Testis (tissue), 3 donors: ENCODE results near the gene MKNK1. TPM values are rescaled to one million over a fixed set of nuclear protein-coding genes. Genes with fewer than 3 reads are reported as not detected.

ENCODE experiments used
- DNase-seq: peaks from one replicate; pipeline ENCODE4 v3.0.0-alpha.2; 2019
- H3K27ac ChIP-seq, 2 donors: fragments of 200-600 bp; sonication (generic); one replicate each; pipeline ENCODE4 v1.5.1; 2019
- H3K27me3 ChIP-seq: fragments of 200-600 bp; sonication (generic); one replicate; pipeline ENCODE4 v1.5.1; 2019
- H3K36me3 ChIP-seq: fragments of 200-600 bp; sonication (generic); one replicate; pipeline ENCODE4 v1.5.1; 2017; ENCODE audit warnings: low read depth; ENCODE audit errors: missing control alignments
- H3K4me1 ChIP-seq: fragments of 200-600 bp; sonication (generic); one replicate; pipeline ENCODE4 v1.5.1; 2019
- H3K4me3 ChIP-seq, 2 donors: fragments of 200-600 bp; sonication (generic); one replicate each; pipeline ENCODE4 v1.5.1; 2017 to 2019
- H3K9me3 ChIP-seq: fragments of 200-600 bp; sonication (generic); one replicate; pipeline ENCODE4 v1.5.1; 2017
- POLR2A ChIP-seq: fragments of 450-650 bp; IDR thresholded peaks from one replicate; pipeline ENCODE4 v1.6.1; 2017; ENCODE audit warnings: antibody characterized with exemption, mild to moderate bottlenecking, moderate library complexity
- WGBS, 2 donors: methylation state at CpG; one replicate each; pipeline ENCODE4 v1.1.5; 2018; 5-methylcytosine and 5-hydroxymethylcytosine counted together
- intact Hi-C: fragments of 100-400 bp; cut with DNase I; formaldehyde crosslinking; loops from one replicate; pipeline ENCODE4 v1.15.1; 2023; ENCODE audit warnings: low total_unique reads
- polyA plus RNA-seq: library from polyadenylated mRNA; stranded (reverse); fragments of 350-450 nt; fragmentation: Illumina TruSeq; extraction: RNeasy Lipid Tissue Mini Kit (QIAGEN cat#74804); gene quantifications from one replicate; pipeline ENCODE4 v1.2.3, GENCODE V29; 2014; ENCODE audit warnings: low read depth, low replicate concordance; ENCODE audit not compliant: insufficient read depth
- total RNA-seq, 2 donors: library from RNA; depleted of rRNA; stranded (reverse); fragments of >200 nt; gene quantifications; one replicate each; pipeline ENCODE4 v1.2.3, GENCODE V29; 2016
- TF ChIP-seq, protein P1 (sequence below), 3 experiments: fragments of 450-650 bp in 2 of 3; fragments of 200-600 bp in 1 of 3; sonication (generic) in 1 of 3; IDR thresholded peaks; one replicate each; pipeline ENCODE4 v1.5.1; 2016 to 2019; ENCODE audit warnings: antibody characterized with exemption in 3 of 3, mild to moderate bottlenecking in 2 of 3, moderate library complexity in 1 of 3

The MKNK1 gene
- total and polyA plus RNA-seq, 3 donors from 2014 or later = 30.7 to 55.7 (median 54.6) TPM

GRCh38 chr1:46569116-46569515 lies 35.0 kb downstream of the MKNK1 start:
- Histone ChIP-seq H3K27ac (no peak overlapping the region), H3K4me1 (no peaks in the 10 kb centered on the region)
- 79 to 86% methylated on average over 4 of the region's 4 CpGs for WGBS, 2 donors

DNA sequence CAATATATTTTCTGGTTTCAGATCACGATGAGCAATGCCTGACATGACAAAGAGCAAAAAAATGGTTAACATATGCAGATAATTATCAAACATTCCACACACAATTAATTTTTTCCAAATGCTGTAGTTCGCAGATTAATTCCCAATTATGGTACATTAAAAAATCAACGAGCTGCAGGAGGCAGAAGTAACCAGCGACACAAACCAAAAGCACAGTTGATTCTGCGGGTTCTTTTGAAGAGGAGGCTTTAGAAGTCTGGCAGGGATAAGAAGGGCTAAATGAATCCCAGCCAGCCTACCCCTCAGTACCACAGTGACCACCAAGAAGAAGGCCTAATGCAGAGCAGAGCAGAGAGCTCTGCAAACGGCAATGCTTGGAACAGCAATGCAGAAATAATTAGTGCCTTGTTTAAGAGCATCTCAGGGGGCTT lies 35.6 kb downstream of the MKNK1 start:
- TF ChIP-seq, protein P1, sequence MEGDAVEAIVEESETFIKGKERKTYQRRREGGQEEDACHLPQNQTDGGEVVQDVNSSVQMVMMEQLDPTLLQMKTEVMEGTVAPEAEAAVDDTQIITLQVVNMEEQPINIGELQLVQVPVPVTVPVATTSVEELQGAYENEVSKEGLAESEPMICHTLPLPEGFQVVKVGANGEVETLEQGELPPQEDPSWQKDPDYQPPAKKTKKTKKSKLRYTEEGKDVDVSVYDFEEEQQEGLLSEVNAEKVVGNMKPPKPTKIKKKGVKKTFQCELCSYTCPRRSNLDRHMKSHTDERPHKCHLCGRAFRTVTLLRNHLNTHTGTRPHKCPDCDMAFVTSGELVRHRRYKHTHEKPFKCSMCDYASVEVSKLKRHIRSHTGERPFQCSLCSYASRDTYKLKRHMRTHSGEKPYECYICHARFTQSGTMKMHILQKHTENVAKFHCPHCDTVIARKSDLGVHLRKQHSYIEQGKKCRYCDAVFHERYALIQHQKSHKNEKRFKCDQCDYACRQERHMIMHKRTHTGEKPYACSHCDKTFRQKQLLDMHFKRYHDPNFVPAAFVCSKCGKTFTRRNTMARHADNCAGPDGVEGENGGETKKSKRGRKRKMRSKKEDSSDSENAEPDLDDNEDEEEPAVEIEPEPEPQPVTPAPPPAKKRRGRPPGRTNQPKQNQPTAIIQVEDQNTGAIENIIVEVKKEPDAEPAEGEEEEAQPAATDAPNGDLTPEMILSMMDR (IDR thresholded peaks at IDR 0.05) = no peak
- no peak for TF ChIP-seq POLR2A
- H3K27ac ChIP-seq = no peak overlapping the region
- H3K9me3 ChIP-seq = no peaks in the 10 kb centered on the region
- no peaks in the 10 kb centered on the region for H3K27me3 ChIP-seq
- no peaks in the 10 kb centered on the region for H3K36me3 ChIP-seq
- no peak overlapping the region for H3K4me3 ChIP-seq
- DNase-seq = no peak
- 90% methylated on average over 6 of the region's 6 CpGs for WGBS, 2 donors
- H3K4me1 ChIP-seq = no peaks in the 10 kb centered on the region
- intact Hi-C loops = no loop called here

More at GRCh38 chr1:46569116-46569515, 35.0 kb downstream of the MKNK1 start:
- no peaks in the 10 kb centered on the region for H3K27me3 ChIP-seq
- H3K4me3 ChIP-seq = no peak overlapping the region
- no peak for DNase-seq
- intact Hi-C loops = no loop called here
- TF ChIP-seq, protein P1 (IDR thresholded peaks at IDR 0.05) = no peak
- TF ChIP-seq POLR2A = no peak
- no peaks in the 10 kb centered on the region for H3K36me3 ChIP-seq
- no peaks in the 10 kb centered on the region for H3K9me3 ChIP-seq

DNA sequence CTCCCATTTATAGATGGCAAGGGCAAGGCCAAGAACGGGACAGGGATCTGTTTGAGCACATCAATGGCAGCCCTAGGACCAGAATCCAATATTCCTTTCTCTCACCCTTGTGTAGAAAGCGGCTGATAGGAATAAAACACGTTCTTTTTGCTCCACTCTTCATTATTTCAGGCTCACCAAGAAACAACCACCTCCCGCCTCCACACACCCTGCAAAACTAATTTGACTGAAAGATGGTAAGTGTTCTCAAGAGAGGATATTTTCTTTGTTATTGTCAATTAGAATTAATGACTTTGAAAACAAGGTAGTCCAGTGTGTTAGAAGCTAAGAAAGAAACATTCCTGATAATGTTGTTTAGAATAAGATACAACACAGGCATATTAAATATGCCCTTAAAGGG lies 40.7 kb downstream of the MKNK1 start:
- Histone ChIP-seq H3K4me3 (no peak overlapping the region), H3K27ac (no peak overlapping the region), H3K27me3 (no peaks in the 10 kb centered on the region), H3K9me3 (no peaks in the 10 kb centered on the region), H3K36me3 (no peaks in the 10 kb centered on the region), H3K4me1 (no peaks in the 10 kb centered on the region)
- 89 to 95% methylated on average over 4 of the region's 4 CpGs for WGBS, 2 donors
- DNase-seq = no peak
- no peak for TF ChIP-seq POLR2A
- TF ChIP-seq, protein P1 (IDR thresholded peaks at IDR 0.05) = no peak
- intact Hi-C loops = no loop called here

DNA sequence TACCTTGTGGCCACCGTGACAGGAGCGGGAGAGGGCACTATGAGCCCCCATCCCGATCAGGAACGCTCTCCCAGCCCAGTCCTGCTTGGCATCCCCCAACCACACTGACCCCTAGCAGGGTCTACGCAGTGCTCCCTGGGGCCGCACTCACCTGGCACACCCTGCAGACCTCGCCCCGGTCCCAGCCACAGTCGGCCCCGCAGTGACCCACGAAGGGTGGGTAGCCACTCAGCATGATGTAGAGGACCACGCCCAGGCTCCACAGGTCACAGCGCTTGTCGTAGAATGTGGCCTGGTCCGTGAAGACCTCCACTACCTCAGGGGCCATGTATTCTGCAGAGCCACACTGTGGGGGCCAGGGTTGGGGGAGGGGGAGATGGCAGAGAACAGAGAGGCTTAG lies 41.6 kb downstream of the MKNK1 start:
- TF ChIP-seq POLR2A = no peak
- TF ChIP-seq, protein P1 (IDR thresholded peaks at IDR 0.05) = no peak
- WGBS, 2 donors = 93 to 96% methylated on average over 15 of the region's 15 CpGs
- Histone ChIP-seq H3K27ac (no peak overlapping the region), H3K36me3 (no peaks in the 10 kb centered on the region), H3K4me1 (no peaks in the 10 kb centered on the region), H3K27me3 (no peaks in the 10 kb centered on the region), H3K9me3 (no peaks in the 10 kb centered on the region), H3K4me3 (no peak overlapping the region)
- no peak for DNase-seq
- intact Hi-C loops = no loop called here

DNA sequence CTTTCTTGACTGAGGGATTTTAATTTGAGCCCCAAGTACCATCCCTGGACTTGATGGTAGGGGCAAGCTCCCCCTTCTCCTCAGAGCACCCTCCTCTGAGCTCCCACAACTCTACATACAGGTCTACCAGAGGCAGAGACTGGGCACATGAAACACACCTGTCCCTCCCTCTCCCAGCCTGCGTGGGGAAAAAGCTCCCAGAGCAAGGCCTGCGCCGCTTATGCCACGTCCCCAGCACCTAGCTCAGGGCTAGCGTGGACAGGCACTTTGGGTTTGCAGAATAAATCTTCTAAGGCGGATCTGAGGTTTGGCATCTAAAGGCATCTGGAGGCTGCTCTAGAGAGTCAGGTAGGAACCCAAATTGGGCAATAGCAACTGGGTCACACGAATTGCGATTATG lies 45.1 kb downstream of the MKNK1 start:
- intact Hi-C loops = no loop called here
- Histone ChIP-seq H3K27me3 (no peaks in the 10 kb centered on the region), H3K9me3 (no peaks in the 10 kb centered on the region), H3K36me3 (no peaks in the 10 kb centered on the region), H3K4me1 (no peaks in the 10 kb centered on the region), H3K4me3 (no peak overlapping the region), H3K27ac (no peak overlapping the region)
- WGBS, 2 donors = 88 to 93% methylated on average over 5 to 8 of the region's 8 CpGs
- no peak for TF ChIP-seq POLR2A
- TF ChIP-seq, protein P1 (IDR thresholded peaks at IDR 0.05) = no peak
- no peak for DNase-seq
